Astrocyte (in vitro differentiated cells and primary cell): ENCODE measurements around the gene HNF1B. TPM values are rescaled to one million over a fixed set of nuclear protein-coding genes. Genes with fewer than 3 reads are reported as not detected.
"Not testable (repeated sequence)": the region's sequence is repeated elsewhere in the genome, so short reads cannot be mapped to it uniquely, and the experiment has no call there.

ENCODE experiments used
- DNase-seq: peaks from one replicate; pipeline ENCODE4 v3.0.0-alpha.2; 2010; ENCODE audit warnings: low read depth
- FAIRE-seq: peaks from 2 replicates; lab custom pipeline; 2011; peaks lifted over from hg19 to GRCh38; lab: Jason Lieb, UNC
- H2AFZ ChIP-seq: 2 replicates; pipeline ENCODE4 v1.6.0; 2012; ENCODE audit warnings: low read depth, low read length, inconsistent platforms
- H3K27ac ChIP-seq: 2 replicates; pipeline ENCODE4 v1.5.1; 2011; ENCODE audit warnings: low read depth, low read length, inconsistent platforms
- H3K27me3 ChIP-seq: 2 replicates; pipeline ENCODE4 v1.6.0; 2011; ENCODE audit warnings: low read length, inconsistent platforms; ENCODE audit not compliant: insufficient read depth
- H3K36me3 ChIP-seq: 2 replicates; pipeline ENCODE4 v1.5.1; 2011; ENCODE audit warnings: low read length, inconsistent platforms; ENCODE audit not compliant: insufficient read depth
- H3K4me1 ChIP-seq: 2 replicates; pipeline ENCODE4 v1.5.1; 2011; ENCODE audit warnings: low read length, inconsistent platforms; ENCODE audit not compliant: insufficient read depth
- H3K4me2 ChIP-seq: 2 replicates; pipeline ENCODE4 v1.6.0; 2012; ENCODE audit warnings: low read length, inconsistent platforms
- H3K4me3 ChIP-seq: 2 replicates; pipeline ENCODE4 v1.5.1; 2011; ENCODE audit warnings: low read depth, mild to moderate bottlenecking, low read length, inconsistent platforms; ENCODE audit not compliant: insufficient read depth
- H3K79me2 ChIP-seq: 2 replicates; pipeline ENCODE4 v1.6.0; 2012; ENCODE audit warnings: mild to moderate bottlenecking, low read length, inconsistent platforms; ENCODE audit not compliant: insufficient read depth
- H3K9ac ChIP-seq: 2 replicates; pipeline ENCODE4 v1.6.0; 2012; ENCODE audit warnings: mild to moderate bottlenecking, low read length, inconsistent platforms
- H3K9me3 ChIP-seq: 2 replicates; pipeline ENCODE4 v1.5.1; 2012; ENCODE audit warnings: low read depth, mild to moderate bottlenecking, low read length, inconsistent platforms; ENCODE audit not compliant: insufficient read depth
- H4K20me1 ChIP-seq: 2 replicates; pipeline ENCODE4 v1.6.0; 2012; ENCODE audit warnings: low read length, inconsistent platforms; ENCODE audit not compliant: insufficient read depth
- H3K27ac Mint-ChIP-seq: one replicate; pipeline ENCODE4 v1.8.0; 2021; ENCODE audit warnings: mild to moderate bottlenecking, mixed read lengths; ENCODE audit not compliant: unreplicated experiment
- H3K27me3 Mint-ChIP-seq: one replicate; pipeline ENCODE4 v1.8.0; 2021; ENCODE audit warnings: low read depth, mixed read lengths; ENCODE audit not compliant: unreplicated experiment
- H3K36me3 Mint-ChIP-seq: one replicate; pipeline ENCODE4 v1.8.0; 2021; ENCODE audit warnings: low read depth, mixed read lengths; ENCODE audit not compliant: unreplicated experiment
- H3K4me1 Mint-ChIP-seq: one replicate; pipeline ENCODE4 v1.8.0; 2021; ENCODE audit warnings: low read depth, mixed read lengths; ENCODE audit not compliant: unreplicated experiment
- H3K4me3 Mint-ChIP-seq: one replicate; pipeline ENCODE4 v1.8.0; 2021; ENCODE audit warnings: mild to moderate bottlenecking, moderate library complexity, mixed read lengths; ENCODE audit not compliant: unreplicated experiment
- H3K9me3 Mint-ChIP-seq: one replicate; pipeline ENCODE4 v1.8.0; 2021; ENCODE audit warnings: mild to moderate bottlenecking, mixed read lengths; ENCODE audit not compliant: unreplicated experiment
- CTCF ChIP-seq: IDR thresholded peaks from 2 replicates; pipeline ENCODE4 v1.5.1; 2011; ENCODE audit warnings: low read depth, mild to moderate bottlenecking, inconsistent platforms, low read length, moderate library complexity; ENCODE audit not compliant: insufficient read depth
- EZH2 ChIP-seq: IDR thresholded peaks from 2 replicates; pipeline ENCODE4 v1.6.1; 2012; ENCODE audit warnings: mild to moderate bottlenecking, low read length, inconsistent platforms; ENCODE audit not compliant: insufficient read depth
- total RNA-seq: library from RNA; stranded (reverse); gene quantifications from 2 replicates; pipeline ENCODE4 v1.2.1, GENCODE V29; 2021

HNF1B gene
- total RNA-seq, 1 donor from 2014 or later = 15.6 TPM

GRCh38 chr17:37786481-37786880 is 41.6 kb upstream of the HNF1B start:
- H3K9me3 Mint-ChIP-seq = no peaks in the 10 kb centered on the region
- no peak for TF ChIP-seq EZH2
- no peak for TF ChIP-seq CTCF
- Histone ChIP-seq H3K27ac (no peak overlapping the region), H3K4me3 (no peak overlapping the region), H3K4me2 (no peak overlapping the region), H4K20me1 (no peaks in the 10 kb centered on the region), H3K79me2 (no peaks in the 10 kb centered on the region), H3K4me1 (peaks cover 11% of the 10 kb centered on the region), H3K27me3 (no peaks in the 10 kb centered on the region), H3K36me3 (no peaks in the 10 kb centered on the region), H3K9ac (no peak overlapping the region), H2AFZ (no peak overlapping the region), H3K9me3 (no peaks in the 10 kb centered on the region)
- peaks cover 9% of the 10 kb centered on the region for H3K27me3 Mint-ChIP-seq
- FAIRE-seq (no peak), DNase-seq (no peak)
- H3K4me1 Mint-ChIP-seq = peaks cover 8% of the 10 kb centered on the region
- H3K27ac Mint-ChIP-seq = no peak overlapping the region
- H3K4me3 Mint-ChIP-seq = no peak overlapping the region
- no peaks in the 10 kb centered on the region for H3K36me3 Mint-ChIP-seq

- H3K9me3 Mint-ChIP-seq, H3K4me2 ChIP-seq, H3K27ac ChIP-seq, H3K9ac ChIP-seq, H4K20me1 ChIP-seq, H3K4me3 ChIP-seq, H3K79me2 ChIP-seq, H2AFZ ChIP-seq, H3K27ac Mint-ChIP-seq, H3K9me3 ChIP-seq, H3K4me1 Mint-ChIP-seq, H3K27me3 ChIP-seq, H3K36me3 Mint-ChIP-seq, FAIRE-seq, H3K4me3 Mint-ChIP-seq, H3K27me3 Mint-ChIP-seq, DNase-seq, H3K36me3 ChIP-seq: not testable (repeated sequence)
- H3K4me1 ChIP-seq = peaks cover 14% of the 10 kb centered on the region
Measured at GRCh38 chr17:37782460-37782859, 37.6 kb upstream of the HNF1B start.

GRCh38 chr17:37781451-37781850 is 36.6 kb upstream of the HNF1B start:
- Histone ChIP-seq H3K27me3 (no peaks in the 10 kb centered on the region), H3K9ac (no peak overlapping the region), H3K36me3 (no peaks in the 10 kb centered on the region), H3K4me2 (no peak overlapping the region), H3K9me3 (no peaks in the 10 kb centered on the region), H3K4me1 (peaks cover 7% of the 10 kb centered on the region), H3K4me3 (no peak overlapping the region), H4K20me1 (no peaks in the 10 kb centered on the region), H3K79me2 (no peaks in the 10 kb centered on the region), H3K27ac (no peak overlapping the region), H2AFZ (no peak overlapping the region)
- TF ChIP-seq CTCF (no peak), EZH2 (no peak)
- Mint-ChIP-seq H3K4me1 (peaks cover 3% of the 10 kb centered on the region), H3K36me3 (no peaks in the 10 kb centered on the region), H3K4me3 (no peak overlapping the region), H3K9me3 (no peaks in the 10 kb centered on the region), H3K27ac (no peak overlapping the region), H3K27me3 (peaks cover 3% of the 10 kb centered on the region)
- FAIRE-seq (no peak), DNase-seq (peak; percentile 19)
